Activated T-helper 2 cell treated with anti-CD3 and anti-CD28 coated beads, Interferon-gamma antibody, Interleukin-2, Interleukin-4, amounts not matched to agents 10 μg/mL and 5 μg/mL and 100 μg/mL, durations not matched to agents 14 hours and 24 hours and 36 hours (primary cell): ENCODE measurements around the gene QPRT. TPM values are rescaled to one million over a fixed set of nuclear protein-coding genes. Genes with fewer than 3 reads are reported as not detected.
"Not testable (repeated sequence)": the region's sequence is repeated elsewhere in the genome, so short reads cannot be mapped to it uniquely, and the experiment has no call there.

ENCODE experiments used
- DNase-seq: peaks from one replicate; pipeline ENCODE4 v3.0.0; 2021; ENCODE audit warnings: low spot score
- H3K27ac Mint-ChIP-seq: one replicate; pipeline ENCODE4 v1.8.0; 2021; ENCODE audit warnings: mixed read lengths
- H3K27me3 Mint-ChIP-seq: one replicate; pipeline ENCODE4 v1.8.0; 2021; ENCODE audit warnings: low read depth, mixed read lengths
- H3K36me3 Mint-ChIP-seq: one replicate; pipeline ENCODE4 v1.8.0; 2021; ENCODE audit warnings: low read depth, mixed read lengths
- H3K4me1 Mint-ChIP-seq: one replicate; pipeline ENCODE4 v1.8.0; 2021; ENCODE audit warnings: low read depth, mixed read lengths
- H3K4me3 Mint-ChIP-seq: one replicate; pipeline ENCODE4 v1.8.0; 2021; ENCODE audit warnings: low read depth, mild to moderate bottlenecking, moderate library complexity, mixed read lengths
- H3K9me3 Mint-ChIP-seq: one replicate; pipeline ENCODE4 v1.8.0; 2021; ENCODE audit warnings: mixed read lengths
- intact Hi-C: fragments of 100-400 bp; cut with micrococcal nuclease; formaldehyde crosslinking; loops from one replicate; pipeline ENCODE4 v1.15.1; 2023
- total RNA-seq: library from RNA; stranded (reverse); gene quantifications from 2 replicates; pipeline ENCODE4 v1.2.3, GENCODE V29; 2022

Gene QPRT
- total RNA-seq, 1 donor from 2014 or later: 24.1 TPM

DNA sequence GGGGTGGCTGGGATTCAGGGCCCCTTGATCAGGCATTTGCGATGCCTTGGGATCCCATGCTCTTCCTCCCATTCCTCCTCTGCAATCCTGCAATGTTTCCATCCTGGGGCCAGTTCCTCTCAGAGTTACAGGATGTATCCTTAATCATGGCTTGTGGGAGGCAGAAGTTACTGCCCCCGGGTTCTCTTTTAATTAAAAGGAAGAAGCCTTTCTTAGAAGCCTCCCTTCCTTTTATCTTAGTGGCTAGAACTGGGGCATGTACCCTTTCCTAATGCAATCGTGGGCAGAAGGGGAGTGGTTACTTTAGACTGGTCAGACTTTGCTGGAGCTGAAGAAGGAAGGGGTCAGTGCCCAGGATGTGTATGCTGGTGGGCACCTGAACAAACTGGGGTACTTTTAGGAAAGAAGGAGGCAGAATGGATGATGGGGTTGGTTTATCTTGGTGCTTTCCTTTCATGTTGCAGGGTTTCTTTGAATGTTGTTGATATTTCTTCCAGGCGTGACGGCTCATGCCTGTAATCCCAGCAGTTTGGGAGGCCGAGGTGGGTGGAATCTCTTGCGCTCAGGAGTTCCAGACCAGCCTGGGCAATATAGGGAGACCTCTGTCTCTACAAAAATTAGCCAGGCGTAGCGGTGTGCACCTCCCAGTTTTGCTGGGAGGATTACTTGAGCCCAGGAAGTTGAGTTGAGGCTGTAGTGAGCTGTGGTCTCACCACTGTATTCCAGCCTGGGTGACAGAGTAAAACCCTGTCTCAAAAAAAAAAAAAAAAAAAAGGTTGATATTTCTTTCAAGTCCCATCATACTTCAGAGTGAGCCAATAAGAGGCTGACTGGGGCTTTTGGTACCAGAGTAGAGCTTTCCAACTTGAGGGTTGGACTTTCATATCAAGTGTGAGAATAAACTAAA is 29.1 kb upstream of the QPRT start:
- DNase-seq: no peak
- Mint-ChIP-seq H3K4me3 (no peak overlapping the region), H3K36me3 (no peaks in the 10 kb centered on the region), H3K27me3 (no peaks in the 10 kb centered on the region), H3K4me1 (peaks cover 18% of the 10 kb centered on the region), H3K9me3 (no peaks in the 10 kb centered on the region), H3K27ac (peak overlapping the region; percentile 60)
- intact Hi-C loops: no loop called here

GRCh38 chr16:29650771-29651170 is 28.2 kb upstream of the QPRT start:
- Mint-ChIP-seq H3K27me3 (no peaks in the 10 kb centered on the region), H3K9me3 (no peaks in the 10 kb centered on the region), H3K4me1 (peaks cover 12% of the 10 kb centered on the region), H3K36me3 (no peaks in the 10 kb centered on the region), H3K4me3 (no peak overlapping the region), H3K27ac (no peak overlapping the region)
- DNase-seq: no peak
- intact Hi-C loops: no loop called here

- H3K27ac Mint-ChIP-seq: no peak overlapping the region
- H3K27me3 Mint-ChIP-seq: no peaks in the 10 kb centered on the region
- H3K9me3 Mint-ChIP-seq: no peaks in the 10 kb centered on the region
- H3K4me3 Mint-ChIP-seq: no peak overlapping the region
- no peaks in the 10 kb centered on the region for H3K36me3 Mint-ChIP-seq
- no peak for DNase-seq
- intact Hi-C loops: no loop called here
- peaks cover 11% of the 10 kb centered on the region for H3K4me1 Mint-ChIP-seq
These were observed 27.1 kb upstream of the QPRT start for GRCh38 chr16:29651774-29652349.

- Mint-ChIP-seq H3K4me3 (no peak overlapping the region), H3K36me3 (no peaks in the 10 kb centered on the region), H3K4me1 (peaks cover 11% of the 10 kb centered on the region), H3K9me3 (no peaks in the 10 kb centered on the region), H3K27ac (no peak overlapping the region), H3K27me3 (no peaks in the 10 kb centered on the region)
- DNase-seq: no peak
- intact Hi-C loops: no loop called here
These were observed 25.5 kb upstream of the QPRT start for GRCh38 chr16:29653471-29653870.

- peaks cover 11% of the 10 kb centered on the region for H3K4me1 Mint-ChIP-seq
- H3K36me3 Mint-ChIP-seq, H3K9me3 Mint-ChIP-seq, H3K27me3 Mint-ChIP-seq, H3K27ac Mint-ChIP-seq, intact Hi-C loops, DNase-seq, H3K4me3 Mint-ChIP-seq: not testable (repeated sequence)
These were observed 25.1 kb upstream of the QPRT start for GRCh38 chr16:29653890-29654289.

- DNase-seq: no peak
- no peaks in the 10 kb centered on the region for H3K27me3 Mint-ChIP-seq
- intact Hi-C loops: no loop called here
- H3K4me1 Mint-ChIP-seq: peaks cover 14% of the 10 kb centered on the region
- no peaks in the 10 kb centered on the region for H3K36me3 Mint-ChIP-seq
- no peak overlapping the region for H3K27ac Mint-ChIP-seq
- no peak overlapping the region for H3K4me3 Mint-ChIP-seq
- H3K9me3 Mint-ChIP-seq: no peaks in the 10 kb centered on the region
These were observed 22.1 kb upstream of the QPRT start for GRCh38 chr16:29656688-29657523.

GRCh38 chr16:29658705-29659104 is 20.3 kb upstream of the QPRT start:
- H3K36me3 Mint-ChIP-seq: peaks cover 6% of the 10 kb centered on the region
- no peak overlapping the region for H3K4me3 Mint-ChIP-seq
- peaks cover 21% of the 10 kb centered on the region for H3K4me1 Mint-ChIP-seq
- H3K9me3 Mint-ChIP-seq: no peaks in the 10 kb centered on the region
- no peak for DNase-seq
- no peaks in the 10 kb centered on the region for H3K27me3 Mint-ChIP-seq
- H3K27ac Mint-ChIP-seq: no peak overlapping the region
- intact Hi-C loops: no loop called here

- Mint-ChIP-seq H3K27me3 (no peaks in the 10 kb centered on the region), H3K4me1 (peaks cover 37% of the 10 kb centered on the region), H3K36me3 (peaks cover 41% of the 10 kb centered on the region), H3K4me3 (peak overlapping the region; percentile 94), H3K9me3 (no peaks in the 10 kb centered on the region), H3K27ac (peak overlapping the region; percentile 93)
- intact Hi-C loops: loop anchor here (5.0 kb wide), 2 partner anchors 35 to 50 kb away; no protein-coding TSS in a partner anchor
- no peak for DNase-seq
These were observed 16.8 kb upstream of the QPRT start for GRCh38 chr16:29662000-29662728.

- Mint-ChIP-seq H3K36me3 (peaks cover 44% of the 10 kb centered on the region), H3K27ac (peak overlapping the region; percentile 93), H3K27me3 (no peaks in the 10 kb centered on the region), H3K4me1 (peaks cover 37% of the 10 kb centered on the region), H3K9me3 (no peaks in the 10 kb centered on the region), H3K4me3 (peak overlapping the region; percentile 94)
- no peak for DNase-seq
- intact Hi-C loops: loop anchor here (5.0 kb wide), 2 partner anchors 35 to 50 kb away; no protein-coding TSS in a partner anchor
These were observed 16.3 kb upstream of the QPRT start for GRCh38 chr16:29662729-29663015.

DNA sequence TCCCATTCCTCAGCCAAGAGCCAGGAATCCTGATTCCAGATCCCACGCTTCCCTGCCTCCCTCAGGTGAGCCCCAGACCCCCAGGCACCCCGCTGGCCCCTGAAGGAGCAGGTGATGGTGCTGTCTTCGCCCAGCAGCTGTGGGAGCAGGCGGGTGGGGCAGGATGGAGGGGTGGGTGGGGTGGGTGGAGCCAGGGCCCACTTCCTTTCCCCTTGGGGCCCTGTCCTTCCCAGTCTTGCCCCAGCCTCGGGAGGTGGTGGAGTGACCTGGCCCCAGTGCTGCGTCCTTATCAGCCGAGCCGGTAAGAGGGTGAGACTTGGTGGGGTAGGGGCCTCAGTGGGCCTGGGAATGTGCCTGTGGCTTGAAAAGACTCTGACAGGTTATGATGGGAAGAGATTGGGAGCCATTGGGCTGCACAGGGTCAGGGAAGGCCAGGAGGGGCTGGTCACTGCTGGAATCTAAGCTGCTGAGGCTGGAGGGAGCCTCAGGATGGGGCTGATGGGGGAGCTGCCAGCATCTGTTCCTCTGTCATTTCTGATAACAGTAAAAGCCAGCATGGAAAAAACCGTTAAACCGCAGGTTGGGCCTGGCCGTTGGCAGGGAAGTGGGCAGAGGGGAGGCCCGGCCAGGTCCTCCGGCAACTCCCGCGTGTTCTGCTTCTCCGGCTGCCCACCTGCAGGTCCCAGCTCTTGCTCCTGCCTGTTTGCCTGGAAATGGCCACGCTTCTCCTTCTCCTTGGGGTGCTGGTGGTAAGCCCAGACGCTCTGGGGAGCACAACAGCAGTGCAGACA is 15.8 kb upstream of the QPRT start, which contains the start of gene SPN:
Gene SPN (plus strand): TSS at position 232 of the 791 bp plus-strand sequence. CDS start 482 bp downstream, at position 714.
- intact Hi-C loops: loop anchor here (5.0 kb wide), 2 partner anchors 36 to 51 kb away; no protein-coding TSS in a partner anchor
- H3K27ac Mint-ChIP-seq: peak within 1 kb of the TSS; percentile 93
- peaks cover 39% of the 10 kb centered on the region for H3K4me1 Mint-ChIP-seq
- H3K36me3 Mint-ChIP-seq: peaks cover 48% of the 10 kb centered on the region
- peak within 1 kb of the TSS; percentile 94 for H3K4me3 Mint-ChIP-seq
- no peaks in the 10 kb centered on the region for H3K27me3 Mint-ChIP-seq
- peak; percentile 56 for DNase-seq
- H3K9me3 Mint-ChIP-seq: no peaks in the 10 kb centered on the region

DNA sequence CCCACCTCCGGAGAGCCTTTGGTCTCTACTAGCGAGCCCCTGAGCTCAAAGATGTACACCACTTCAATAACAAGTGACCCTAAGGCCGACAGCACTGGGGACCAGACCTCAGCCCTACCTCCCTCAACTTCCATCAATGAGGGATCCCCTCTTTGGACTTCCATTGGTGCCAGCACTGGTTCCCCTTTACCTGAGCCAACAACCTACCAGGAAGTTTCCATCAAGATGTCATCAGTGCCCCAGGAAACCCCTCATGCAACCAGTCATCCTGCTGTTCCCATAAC is 15.2 kb upstream of the QPRT start:
- DNase-seq: no peak
- Mint-ChIP-seq H3K4me3 (peak overlapping the region; percentile 94), H3K4me1 (peaks cover 40% of the 10 kb centered on the region), H3K27me3 (no peaks in the 10 kb centered on the region), H3K36me3 (peaks cover 53% of the 10 kb centered on the region), H3K27ac (peak overlapping the region; percentile 93), H3K9me3 (no peaks in the 10 kb centered on the region)
- intact Hi-C loops: loop anchor here (2.0 to 5.0 kb wide), 4 partner anchors 15 to 69 kb away; partner anchors contain the start of gene QPRT
